ENCODE measurements around the gene COL5A1. TPM values are rescaled to one million over a fixed set of nuclear protein-coding genes. Genes with fewer than 3 reads are reported as not detected.

The COL5A1 gene
- total RNA-seq, 1 experiment from 2014 or later: 9.5 TPM

GRCh38 chr9:134736791-134737497 is 95.3 kb downstream of the COL5A1 start:
- no CpG with 5 or more reads among the region's 18 CpGs for WGBS (ENCODE audit: extremely low coverage, insufficient read length, low lambda C conversion rate)
- no peaks in the 10 kb centered on the region for H3K79me2 ChIP-seq (ENCODE audit: insufficient read depth, low read length)
- H3K4me1 ChIP-seq (ENCODE audit: insufficient read depth, low read length): no peaks in the 10 kb centered on the region
- no peak for DNase-seq
- no peak overlapping the region for H3K4me2 ChIP-seq (ENCODE audit: insufficient read depth, insufficient read length, low read length)
- H2BK15ac ChIP-seq (ENCODE audit: low read depth, low read length): no peak overlapping the region
- no peak overlapping the region for H3K4ac ChIP-seq (ENCODE audit: low read depth, low read length)
- H3K18ac ChIP-seq (ENCODE audit: insufficient read length, low read depth, low read length): no peak overlapping the region
- no peaks in the 10 kb centered on the region; a peak in 2 of 7 replicates for H3K36me3 Mint-ChIP-seq (ENCODE audit: insufficient read depth in 1 of 3, low read depth in 3 of 3)
- H2BK5ac ChIP-seq (ENCODE audit: insufficient read length, low read length): no peak overlapping the region
- H2AFZ ChIP-seq (ENCODE audit: low read length): no peak overlapping the region
- H3K9ac ChIP-seq (ENCODE audit: extremely low read depth, insufficient read length, low read length): no peak overlapping the region
- H3K27ac ChIP-seq (ENCODE audit: insufficient read length, low read depth, low read length): no peak overlapping the region
- no peak overlapping the region; the same call in 1 of the 2 replicates for H3K14ac ChIP-seq (ENCODE audit: insufficient read depth, low read length)
- H2BK12ac ChIP-seq (ENCODE audit: insufficient read length, low read depth, low read length): no peak overlapping the region
- H3K4me3 Mint-ChIP-seq: no peak overlapping the region
- H3K27me3 Mint-ChIP-seq (ENCODE audit: low read depth): peaks cover 2% of the 10 kb centered on the region; the same call in 1 of the 2 replicates
- no peak overlapping the region for H3T11ph ChIP-seq (ENCODE audit: low read length)
- no peak overlapping the region for H3K56ac ChIP-seq (ENCODE audit: insufficient read length, low read depth, low read length)
- TF ChIP-seq CTCF (conservative IDR thresholded peaks at IDR 0.05): no peak
- no peaks in the 10 kb centered on the region for H3K27me3 ChIP-seq (ENCODE audit: insufficient read depth, low read length)
- no peak overlapping the region for H2AK5ac ChIP-seq (ENCODE audit: insufficient read length, low read length)
- no peak overlapping the region for H4K91ac ChIP-seq (ENCODE audit: insufficient read length, low read depth, low read length)
- H4K20me1 ChIP-seq (ENCODE audit: control insufficient read depth, insufficient read depth, insufficient read length): no peaks in the 10 kb centered on the region
- no peak overlapping the region for H2BK120ac ChIP-seq (ENCODE audit: low read depth, low read length, poor library complexity, severe bottlenecking)
- no peak overlapping the region; a peak in 1 of 7 replicates for H3K27ac Mint-ChIP-seq
- H3K23me2 ChIP-seq (ENCODE audit: insufficient read length, low read depth, low read length, poor library complexity, severe bottlenecking): no peaks in the 10 kb centered on the region
- peaks cover 5 to 6% of the 10 kb centered on the region in 2 experiments for H3K4me1 Mint-ChIP-seq
- no peak overlapping the region for H2BK20ac ChIP-seq (ENCODE audit: low read depth, low read length, poor library complexity, severe bottlenecking)
- no peak overlapping the region for H3K23ac ChIP-seq (ENCODE audit: insufficient read length, low read depth, low read length)
- H4K8ac ChIP-seq (replicated peaks; ENCODE audit: insufficient read length, low read depth, low read length): no peak overlapping the region
- no peaks in the 10 kb centered on the region for H3K79me1 ChIP-seq (ENCODE audit: insufficient read depth, low read depth, low read length, poor library complexity, severe bottlenecking)
- H4K5ac ChIP-seq (ENCODE audit: insufficient read length, low read depth, low read length): no peak overlapping the region
- no peaks in the 10 kb centered on the region for H3K9me3 ChIP-seq (ENCODE audit: control insufficient read depth, low read depth, low read length)
- no peaks in the 10 kb centered on the region for H3K9me3 Mint-ChIP-seq
